ENCODE data around the gene FRAT1. TPM values are rescaled to one million over a fixed set of nuclear protein-coding genes. Genes with fewer than 3 reads are reported as not detected.

The FRAT1 gene
- total and polyA plus RNA-seq, 2 of the 13 experiments (the other 11 are each of a cell fraction or from before 2014, with no cell fraction given) = 1.7 to 2.3 TPM

- TF ChIP-seq, protein P1, sequence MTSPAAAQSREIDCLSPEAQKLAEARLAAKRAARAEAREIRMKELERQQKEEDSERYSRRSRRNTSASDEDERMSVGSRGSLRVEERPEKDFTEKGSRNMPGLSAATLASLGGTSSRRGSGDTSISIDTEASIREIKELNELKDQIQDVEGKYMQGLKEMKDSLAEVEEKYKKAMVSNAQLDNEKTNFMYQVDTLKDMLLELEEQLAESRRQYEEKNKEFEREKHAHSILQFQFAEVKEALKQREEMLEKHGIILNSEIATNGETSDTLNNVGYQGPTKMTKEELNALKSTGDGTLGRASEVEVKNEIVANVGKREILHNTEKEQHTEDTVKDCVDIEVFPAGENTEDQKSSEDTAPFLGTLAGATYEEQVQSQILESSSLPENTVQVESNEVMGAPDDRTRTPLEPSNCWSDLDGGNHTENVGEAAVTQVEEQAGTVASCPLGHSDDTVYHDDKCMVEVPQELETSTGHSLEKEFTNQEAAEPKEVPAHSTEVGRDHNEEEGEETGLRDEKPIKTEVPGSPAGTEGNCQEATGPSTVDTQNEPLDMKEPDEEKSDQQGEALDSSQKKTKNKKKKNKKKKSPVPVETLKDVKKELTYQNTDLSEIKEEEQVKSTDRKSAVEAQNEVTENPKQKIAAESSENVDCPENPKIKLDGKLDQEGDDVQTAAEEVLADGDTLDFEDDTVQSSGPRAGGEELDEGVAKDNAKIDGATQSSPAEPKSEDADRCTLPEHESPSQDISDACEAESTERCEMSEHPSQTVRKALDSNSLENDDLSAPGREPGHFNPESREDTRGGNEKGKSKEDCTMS (CRISPR knock-in tag; conservative IDR thresholded peaks at IDR 0.05) = no peak
- TF ChIP-seq, protein P2, sequence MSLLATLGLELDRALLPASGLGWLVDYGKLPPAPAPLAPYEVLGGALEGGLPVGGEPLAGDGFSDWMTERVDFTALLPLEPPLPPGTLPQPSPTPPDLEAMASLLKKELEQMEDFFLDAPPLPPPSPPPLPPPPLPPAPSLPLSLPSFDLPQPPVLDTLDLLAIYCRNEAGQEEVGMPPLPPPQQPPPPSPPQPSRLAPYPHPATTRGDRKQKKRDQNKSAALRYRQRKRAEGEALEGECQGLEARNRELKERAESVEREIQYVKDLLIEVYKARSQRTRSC (CRISPR knock-in tag; IDR thresholded peaks at IDR 0.05; ENCODE audit: low read depth) = no peak
- TF ChIP-seq NFE2L2 (IDR thresholded peaks at IDR 0.05; ENCODE audit: low read length) (no peak), ZNF749 (CRISPR knock-in tag; IDR thresholded peaks at IDR 0.05; ENCODE audit: borderline replicate concordance) (no peak), SOX6 (IDR thresholded peaks at IDR 0.05) (no peak), SOX6 (CRISPR knock-in tag; IDR thresholded peaks at IDR 0.05) (no peak)
These were observed 39.3 kb downstream of the FRAT1 start (continued) for GRCh38 chr10:97358349-97358748.

DNA sequence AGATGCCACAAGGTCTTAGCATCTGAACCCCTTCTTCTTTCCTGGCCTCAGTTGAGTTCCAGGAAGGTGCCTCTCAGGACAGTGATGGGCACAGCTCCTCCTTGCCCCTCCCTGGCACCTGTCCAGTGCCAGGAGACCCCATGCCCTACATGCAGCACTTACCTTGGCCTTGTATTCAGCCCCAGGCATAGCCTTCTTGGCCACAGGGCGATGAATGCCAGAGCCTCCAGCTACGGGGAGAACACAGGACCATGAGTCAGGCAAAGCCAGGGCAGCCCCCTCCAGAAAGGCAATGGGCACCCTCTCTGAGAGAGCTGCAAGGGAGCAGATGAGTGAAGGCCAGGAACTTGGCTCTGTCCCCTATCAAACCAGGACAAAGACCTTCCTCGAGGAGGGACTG is 39.7 kb downstream of the FRAT1 start:
- Histone ChIP-seq H3K4me2 (ENCODE audit: low read depth, low read length) (no peak overlapping the region), H3K27ac (ENCODE audit: extremely low read length, insufficient read depth, low read length) (no peak overlapping the region), H3K9me3 (ENCODE audit: low read length) (no peaks in the 10 kb centered on the region), H3K4me3 (replicated peaks in 1 of 3; ENCODE audit: insufficient read depth in 1 of 3, low read depth in 2 of 3, low read length in 3 of 3) (no peak overlapping the region), H3K79me2 (ENCODE audit: insufficient read depth, low read length) (no peaks in the 10 kb centered on the region), H4K20me1 (ENCODE audit: insufficient read depth, low read length) (no peaks in the 10 kb centered on the region), H3K4me1 (ENCODE audit: insufficient read depth, low read length) (no peaks in the 10 kb centered on the region), H3K9ac (ENCODE audit: insufficient read depth, low read depth, low read length) (no peak overlapping the region), H3K36me3 (replicated peaks in 1 of 2; ENCODE audit: control insufficient read depth in 1 of 2, insufficient read depth in 2 of 2, low read length in 2 of 2) (peaks cover 30 to 67% of the 10 kb centered on the region in 2 experiments; a peak in 4 of 5 replicates), H2AFZ (ENCODE audit: low read length) (no peak overlapping the region), H3K27me3 (ENCODE audit: control insufficient read depth in 1 of 2, insufficient read depth in 2 of 2, low read length in 2 of 2) (no peaks in the 10 kb centered on the region)
- intact Hi-C loops (cut with micrococcal nuclease; ENCODE audit: unreplicated experiment) (no loop called here), in situ Hi-C loops (cut with HindIII; ENCODE audit: extremely low pct_ligation_motif_present, low pct_unique_long_range_greater_than_20kb) (no loop called here)
- POLR2A ChIA-PET = no interaction called here
- DNase-seq (ENCODE audit: low spot score) (no peak), FAIRE-seq (no peak), ATAC-seq (no peak)
- no TSS peak for BruUV-seq (replicated peaks)
- TF ChIP-seq BORCS8-MEF2B (CRISPR knock-in tag; IDR thresholded peaks at IDR 0.05) (no peak), ZNF10 (CRISPR knock-in tag; IDR thresholded peaks at IDR 0.05; ENCODE audit: borderline replicate concordance, low read depth) (no peak), FOXJ3 (CRISPR knock-in tag; IDR thresholded peaks at IDR 0.05; ENCODE audit: borderline replicate concordance) (no peak), ZNF652 (CRISPR knock-in tag; IDR thresholded peaks at IDR 0.05; ENCODE audit: borderline replicate concordance, low read depth) (no peak), ZNF331 (CRISPR knock-in tag; IDR thresholded peaks at IDR 0.05) (no peak), KLF9 (CRISPR knock-in tag; IDR thresholded peaks at IDR 0.05; ENCODE audit: low read depth) (no peak), SATB2 (CRISPR knock-in tag; IDR thresholded peaks at IDR 0.05) (no peak), CEBPG (CRISPR knock-in tag; IDR thresholded peaks at IDR 0.05) (no peak), ZNF264 (CRISPR knock-in tag; IDR thresholded peaks at IDR 0.05) (no peak), ZNF34 (CRISPR knock-in tag; IDR thresholded peaks at IDR 0.05; ENCODE audit: borderline replicate concordance) (no peak), ZKSCAN8 (CRISPR knock-in tag; IDR thresholded peaks at IDR 0.05; ENCODE audit: borderline replicate concordance) (no peak), ATF7-NPFF (CRISPR knock-in tag; IDR thresholded peaks at IDR 0.05; ENCODE audit: low read depth) (no peak), DR1 (CRISPR knock-in tag; IDR thresholded peaks at IDR 0.05) (no peak), BATF2 (CRISPR knock-in tag; IDR thresholded peaks at IDR 0.05) (no peak)
- TF ChIP-seq, protein P3, sequence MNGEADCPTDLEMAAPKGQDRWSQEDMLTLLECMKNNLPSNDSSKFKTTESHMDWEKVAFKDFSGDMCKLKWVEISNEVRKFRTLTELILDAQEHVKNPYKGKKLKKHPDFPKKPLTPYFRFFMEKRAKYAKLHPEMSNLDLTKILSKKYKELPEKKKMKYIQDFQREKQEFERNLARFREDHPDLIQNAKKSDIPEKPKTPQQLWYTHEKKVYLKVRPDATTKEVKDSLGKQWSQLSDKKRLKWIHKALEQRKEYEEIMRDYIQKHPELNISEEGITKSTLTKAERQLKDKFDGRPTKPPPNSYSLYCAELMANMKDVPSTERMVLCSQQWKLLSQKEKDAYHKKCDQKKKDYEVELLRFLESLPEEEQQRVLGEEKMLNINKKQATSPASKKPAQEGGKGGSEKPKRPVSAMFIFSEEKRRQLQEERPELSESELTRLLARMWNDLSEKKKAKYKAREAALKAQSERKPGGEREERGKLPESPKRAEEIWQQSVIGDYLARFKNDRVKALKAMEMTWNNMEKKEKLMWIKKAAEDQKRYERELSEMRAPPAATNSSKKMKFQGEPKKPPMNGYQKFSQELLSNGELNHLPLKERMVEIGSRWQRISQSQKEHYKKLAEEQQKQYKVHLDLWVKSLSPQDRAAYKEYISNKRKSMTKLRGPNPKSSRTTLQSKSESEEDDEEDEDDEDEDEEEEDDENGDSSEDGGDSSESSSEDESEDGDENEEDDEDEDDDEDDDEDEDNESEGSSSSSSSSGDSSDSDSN (CRISPR knock-in tag; IDR thresholded peaks at IDR 0.05) = no peak
- CTCF ChIA-PET (ENCODE audit: low intra/inter-chr PET ratio, low total read pairs) = no interaction called here
- WGBS (ENCODE audit: low lambda C conversion rate) = 83% methylated on average over 1 of the region's 3 CpGs

Measured in HepG2 (cell line).